GF-D8 (cell line): ENCODE results near the gene ZC3H18.

Experiments used
- DNase-seq: peaks from one replicate; lab custom pipeline; 2025; lab: John Stamatoyannopoulos, UW

Gene ZC3H18

DNA sequence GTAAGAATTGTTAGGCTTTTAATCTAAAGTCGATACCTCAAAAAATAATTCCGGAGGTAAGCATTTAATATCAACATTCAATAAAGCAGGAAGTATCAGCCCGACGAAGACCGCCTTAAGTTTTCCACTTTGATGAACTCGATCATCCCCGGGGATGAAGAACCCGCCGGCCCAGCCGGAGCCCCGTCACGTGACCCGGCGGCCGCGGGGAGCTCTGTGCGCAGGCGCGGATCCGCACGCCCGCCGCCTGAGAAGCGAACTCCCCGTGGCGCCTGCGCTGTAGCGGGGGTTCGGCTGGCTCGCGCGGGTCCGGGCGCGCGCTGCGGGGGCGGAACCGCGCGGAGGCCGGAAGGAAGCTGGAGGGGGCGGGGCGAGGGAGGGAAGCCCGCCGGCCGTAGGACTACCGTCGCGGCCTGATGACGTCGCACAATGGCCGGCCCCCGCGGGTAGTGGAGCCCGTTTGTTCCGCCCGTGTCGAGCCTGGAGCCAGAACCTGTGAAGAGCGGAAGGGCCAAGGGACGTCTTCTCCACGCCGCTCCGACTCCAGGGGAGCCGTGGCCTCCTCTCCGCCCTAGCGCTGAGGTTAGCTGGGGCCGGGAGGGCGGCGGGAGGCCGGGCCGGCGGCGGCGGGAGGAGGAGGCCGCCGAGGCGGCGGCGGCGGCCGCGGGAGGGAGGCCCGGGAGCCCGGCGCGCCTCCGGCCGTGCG lies at the start of gene ZC3H18:
Gene ZC3H18 (plus strand): TSS at position 419 of the 706 bp plus-strand sequence. CDS start 6,721 bp downstream, outside the sequence.
- peak; percentile 75 for DNase-seq

- DNase-seq, result no peak
These were observed 48.5 kb upstream of the ZC3H18 start for GRCh38 chr16:88521674-88522073.

- DNase-seq, result no peak
These were observed 47.8 kb upstream of the ZC3H18 start for GRCh38 chr16:88522276-88522949.

GRCh38 chr16:88523309-88524161 lies 46.7 kb upstream of the ZC3H18 start:
- no peak for DNase-seq

- DNase-seq, result no peak
These were observed 45.8 kb upstream of the ZC3H18 start for GRCh38 chr16:88524274-88524972.

DNA sequence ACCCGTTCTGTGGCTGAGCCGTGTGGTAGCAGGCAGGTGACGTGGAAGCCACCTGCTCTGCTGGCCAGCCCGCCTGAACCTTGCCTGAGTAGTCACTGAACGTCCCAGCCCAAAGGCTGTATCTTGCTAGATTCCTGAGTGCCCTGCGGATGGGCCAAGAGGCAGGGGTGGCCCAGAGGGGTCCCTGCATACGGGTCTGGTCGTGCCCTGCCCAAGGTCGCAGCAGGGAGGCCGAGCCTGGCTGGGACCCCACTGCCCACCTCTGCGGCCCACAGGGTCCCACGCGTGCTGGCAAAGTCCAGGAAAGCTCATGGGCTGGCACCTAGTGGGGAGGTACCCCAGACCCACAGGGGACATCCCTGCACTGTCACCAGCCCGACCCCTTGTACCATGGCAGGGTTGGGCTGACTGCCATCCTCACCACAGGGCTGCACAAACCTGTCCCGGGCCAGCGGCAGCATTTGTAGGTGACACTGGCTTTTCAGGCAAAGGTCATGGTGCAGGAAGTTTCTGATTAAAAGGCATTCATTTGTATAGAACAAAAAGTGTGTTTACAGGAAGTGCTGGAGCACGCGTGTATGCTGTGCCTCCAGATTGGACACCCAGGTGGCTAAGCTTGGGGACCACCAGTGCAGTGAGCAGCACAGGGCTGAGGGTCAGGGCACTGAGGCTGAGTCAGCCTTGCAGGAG lies 45.1 kb upstream of the ZC3H18 start:
- DNase-seq, result no peak

GRCh38 chr16:88525663-88525990 lies 44.6 kb upstream of the ZC3H18 start:
- DNase-seq, result no peak

DNA sequence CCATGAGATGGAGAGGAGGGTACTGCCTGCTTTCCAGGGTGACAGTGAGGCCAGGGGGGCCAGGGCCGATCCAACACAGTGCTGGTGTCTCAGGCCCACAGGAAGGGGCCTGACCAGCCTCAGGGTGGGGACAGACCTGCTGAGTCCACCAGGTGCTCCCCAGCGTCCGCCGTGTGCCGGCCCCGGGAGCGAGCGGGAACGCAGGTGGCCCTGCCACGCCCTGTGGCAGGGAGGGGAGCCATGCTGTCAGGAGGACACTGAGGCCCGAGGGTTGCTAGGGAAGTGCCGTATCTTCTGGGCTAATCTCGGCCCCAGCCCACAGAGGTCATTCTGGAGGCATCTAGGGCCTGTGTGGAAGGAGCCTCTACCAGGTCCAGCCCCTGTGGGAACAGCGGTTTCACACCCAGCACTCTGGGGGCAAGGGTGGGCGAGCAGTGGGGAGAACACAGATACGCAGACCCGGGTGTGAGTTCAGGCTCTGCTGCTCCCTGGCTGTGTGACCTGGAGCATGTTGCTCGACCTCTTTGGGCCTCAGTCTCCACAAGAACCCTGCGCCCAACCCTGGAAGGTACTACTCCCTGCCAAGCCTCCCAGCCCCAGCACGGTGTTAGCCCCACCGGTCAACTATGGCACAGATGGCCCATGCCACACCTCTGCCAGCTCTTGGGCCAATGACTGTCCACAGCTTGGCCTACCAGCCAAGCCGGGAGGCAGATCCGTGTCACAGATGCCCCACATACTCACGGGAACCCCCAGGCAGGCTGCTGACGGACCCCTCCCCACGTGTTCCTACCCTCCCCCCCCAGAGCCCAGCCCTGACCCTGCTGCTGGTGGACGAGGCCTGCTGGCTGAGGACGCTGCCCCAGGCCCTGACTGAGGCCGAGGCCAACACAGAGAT lies 43.9 kb upstream of the ZC3H18 start:
- DNase-seq, result no peak

GRCh38 chr16:88526906-88527185 lies 43.4 kb upstream of the ZC3H18 start:
- DNase-seq, result no peak

GRCh38 chr16:88527186-88527936 lies 42.8 kb upstream of the ZC3H18 start:
- no peak for DNase-seq

GRCh38 chr16:88527937-88528743 lies 42.1 kb upstream of the ZC3H18 start:
- no peak for DNase-seq

DNA sequence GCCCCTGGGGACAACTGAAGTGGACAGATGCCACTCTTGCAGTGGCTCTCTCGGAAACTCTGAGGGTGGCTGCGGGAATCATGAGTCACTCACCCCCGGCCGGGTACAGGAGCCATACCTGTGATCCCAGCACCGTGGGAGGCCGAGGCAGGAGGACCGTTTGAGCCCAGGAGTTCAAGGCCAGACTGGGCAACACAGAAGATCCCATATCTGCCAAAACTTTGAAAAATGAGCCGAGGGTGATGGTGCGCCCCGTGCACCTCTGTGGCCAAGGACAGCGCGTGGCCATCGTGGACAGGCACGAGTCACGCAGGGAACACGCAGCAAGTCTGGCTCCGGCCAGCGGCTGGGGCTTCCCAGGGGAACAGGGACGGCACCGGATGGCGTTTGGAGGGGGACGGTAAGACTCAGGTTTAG lies 41.3 kb upstream of the ZC3H18 start:
- no peak for DNase-seq

- no peak for DNase-seq
These were observed 40.6 kb upstream of the ZC3H18 start for GRCh38 chr16:88529596-88529995.

- no peak for DNase-seq
These were observed 39.9 kb upstream of the ZC3H18 start for GRCh38 chr16:88530051-88530857.

GRCh38 chr16:88530858-88531203 lies 39.4 kb upstream of the ZC3H18 start:
- DNase-seq, result no peak

GRCh38 chr16:88531346-88531745 lies 38.9 kb upstream of the ZC3H18 start:
- no peak for DNase-seq

DNA sequence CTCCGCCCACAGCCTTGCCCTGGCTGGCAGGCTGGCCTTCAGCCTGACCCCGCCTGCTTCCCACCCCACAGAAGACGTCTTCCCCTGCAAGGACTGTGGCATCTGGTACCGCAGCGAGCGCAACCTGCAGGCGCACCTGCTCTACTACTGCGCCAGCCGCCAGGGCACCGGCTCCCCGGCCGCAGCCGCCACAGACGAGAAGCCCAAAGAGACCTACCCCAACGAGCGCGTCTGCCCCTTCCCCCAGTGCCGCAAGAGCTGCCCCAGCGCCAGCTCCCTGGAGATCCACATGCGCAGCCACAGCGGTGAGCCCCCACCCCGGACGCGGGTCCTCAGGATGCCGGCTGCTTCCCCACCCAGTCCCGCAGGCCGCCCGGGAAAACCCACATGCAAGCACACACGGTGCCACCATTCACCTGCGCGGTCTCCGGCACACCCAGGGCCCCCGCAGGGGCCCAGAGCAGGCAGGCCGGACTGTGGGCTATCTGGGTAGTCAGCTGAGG lies 38.2 kb upstream of the ZC3H18 start:
- DNase-seq, result no peak
